Keratinocyte (primary cell): ENCODE measurements around the gene USP20. TPM values are rescaled to one million over a fixed set of nuclear protein-coding genes. Genes with fewer than 3 reads are reported as not detected.

ENCODE experiments used
- DNase-seq: peaks from one replicate; pipeline ENCODE4 v3.0.0-alpha.2; 2011; ENCODE audit warnings: low read depth, missing footprints, low spot score
- FAIRE-seq: peaks from 2 replicates; lab custom pipeline; 2011; peaks lifted over from hg19 to GRCh38; lab: Jason Lieb, UNC
- H2AFZ ChIP-seq: 2 replicates; pipeline ENCODE4 v1.6.0; 2012; ENCODE audit warnings: low read length, control low read depth, inconsistent platforms; ENCODE audit not compliant: control insufficient read depth
- H3K27ac ChIP-seq: 2 replicates; pipeline ENCODE4 v1.5.1; 2011; ENCODE audit warnings: low read length; ENCODE audit not compliant: control insufficient read depth, insufficient read depth
- H3K27me3 ChIP-seq: 3 replicates; pipeline ENCODE4 v1.6.0; 2011; ENCODE audit warnings: low read length; ENCODE audit not compliant: control insufficient read depth, insufficient read depth; ENCODE audit errors: extremely low read depth
- H3K36me3 ChIP-seq, 2 experiments: 2 replicates in 1 of 2; 3 replicates in 1 of 2; pipeline ENCODE4 v1.5.1; 2011; ENCODE audit warnings: low read length in 2 of 2, mild to moderate bottlenecking in 1 of 2; ENCODE audit not compliant: control insufficient read depth in 2 of 2, insufficient read depth in 2 of 2; ENCODE audit errors: extremely low read depth in 1 of 2
- H3K4me1 ChIP-seq: 3 replicates; pipeline ENCODE4 v1.5.1; 2011; ENCODE audit warnings: low read length; ENCODE audit not compliant: control insufficient read depth, insufficient read depth; ENCODE audit errors: extremely low read depth
- H3K4me2 ChIP-seq: 3 replicates; pipeline ENCODE4 v1.6.0; 2011; ENCODE audit warnings: low read depth, low read length; ENCODE audit not compliant: control insufficient read depth, insufficient read depth; ENCODE audit errors: extremely low read depth
- H3K4me3 ChIP-seq, 3 experiments: fragments of 200-600 bp in 1 of 3; sonication (generic) in 1 of 3; 2 replicates in 2 of 3; 3 replicates in 1 of 3; pipeline ENCODE4 v1.5.1; 2011 to 2016; ENCODE audit warnings: low read length in 3 of 3, mild to moderate bottlenecking in 3 of 3, control low read depth in 2 of 3, inconsistent platforms in 1 of 3, low read depth in 1 of 3, mixed read lengths in 1 of 3, mixed run types in 1 of 3, moderate library complexity in 1 of 3; ENCODE audit not compliant: control insufficient read depth in 2 of 3, insufficient read depth in 2 of 3; ENCODE audit errors: extremely low read depth in 1 of 3
- H3K79me2 ChIP-seq: 2 replicates; pipeline ENCODE4 v1.6.0; 2012; ENCODE audit warnings: low read length; ENCODE audit not compliant: control insufficient read depth, insufficient read depth
- H3K9ac ChIP-seq: 3 replicates; pipeline ENCODE4 v1.6.0; 2011; ENCODE audit warnings: low read length; ENCODE audit not compliant: control insufficient read depth, insufficient read depth; ENCODE audit errors: extremely low read depth
- H3K9me1 ChIP-seq: 3 replicates; pipeline ENCODE4 v1.6.0; 2011; ENCODE audit warnings: low read length; ENCODE audit not compliant: control insufficient read depth, insufficient read depth; ENCODE audit errors: extremely low read depth
- H3K9me3 ChIP-seq: 2 replicates; pipeline ENCODE4 v1.5.1; 2012; ENCODE audit warnings: low read depth, low read length; ENCODE audit not compliant: control insufficient read depth
- H4K20me1 ChIP-seq: 3 replicates; pipeline ENCODE4 v1.6.0; 2011; ENCODE audit warnings: low read length; ENCODE audit not compliant: control insufficient read depth, insufficient read depth; ENCODE audit errors: extremely low read depth
- CTCF ChIP-seq, 3 experiments: IDR thresholded peaks in 1 of 3; conservative IDR thresholded peaks in 1 of 3; optimal IDR thresholded peaks in 1 of 3; 2 replicates in 2 of 3; 3 replicates in 1 of 3; pipeline versions ENCODE3 to v1.5.1; 2011; ENCODE audit warnings: low read length in 3 of 3, mild to moderate bottlenecking in 3 of 3, moderate library complexity in 2 of 3, control low read depth in 1 of 3, inconsistent platforms in 1 of 3; ENCODE audit not compliant: insufficient read depth in 2 of 3; ENCODE audit errors: extremely low read depth in 1 of 3
- EZH2 ChIP-seq: IDR thresholded peaks from one replicate; pipeline ENCODE4 v1.6.1; 2012; ENCODE audit warnings: inconsistent platforms, mild to moderate bottlenecking, low read length, moderate library complexity
- dilution Hi-C: fragments of 300-500 bp; cut with MboI; formaldehyde crosslinking; loops from one replicate; pipeline ENCODE4 v1.7.0; 2020; ENCODE audit warnings: low sequenced_read_pairs; ENCODE audit not compliant: extremely low pct_ligation_motif_present
- polyA plus RNA-seq, 5 experiments: library from polyadenylated mRNA; depleted of rRNA in 3 of 5; stranded (reverse) in 3 of 5; stranded (forward) in 1 of 5; unstranded in 1 of 5; fragments of >200 nt; gene quantifications; 1 replicate in 1 of 5; 2 replicates in 3 of 5; 3 replicates in 1 of 5; pipeline versions ENCODE4 v1.2.1 to v1.2.3, GENCODE V29; 2011 to 2012; ENCODE audit warnings: missing spikeins in 2 of 5, low read depth in 1 of 5, low replicate concordance in 1 of 5

Gene USP20
- polyA plus RNA-seq, 1 donor (not counting 4 experiments of a cell fraction or from before 2014, with no cell fraction given), result 6.4 TPM

- Histone ChIP-seq H3K4me2 (no peak overlapping the region), H3K27ac (no peak overlapping the region), H4K20me1 (no peaks in the 10 kb centered on the region), H3K9me1 (no peaks in the 10 kb centered on the region), H3K36me3 (peaks cover 0 to 4% of the 10 kb centered on the region in 2 experiments), H3K4me3 (no peak overlapping the region), H3K79me2 (no peaks in the 10 kb centered on the region), H3K9me3 (no peaks in the 10 kb centered on the region), H2AFZ (no peak overlapping the region), H3K27me3 (no peaks in the 10 kb centered on the region), H3K9ac (no peak overlapping the region), H3K4me1 (peaks cover 21% of the 10 kb centered on the region)
- dilution Hi-C loops, result no loop called here
- DNase-seq (no peak), FAIRE-seq (no peak)
- TF ChIP-seq CTCF (optimal IDR thresholded peaks at IDR 0.05 in 1 of 3, IDR thresholded peaks at IDR 0.05 in 1 of 3, conservative IDR thresholded peaks at IDR 0.05 in 1 of 3; ENCODE audit: extremely low read depth in 1 of 3, insufficient read depth in 2 of 3, low read length in 3 of 3), result no peak
Measured at GRCh38 chr9:129887334-129888292, 52.4 kb downstream of the USP20 start.

- H2AFZ ChIP-seq, result no peak overlapping the region
- dilution Hi-C loops, result no loop called here
- no peaks in the 10 kb centered on the region for H3K9me3 ChIP-seq
- FAIRE-seq (no peak), DNase-seq (no peak)
- no peak overlapping the region for H3K4me3 ChIP-seq
- TF ChIP-seq CTCF (optimal IDR thresholded peaks at IDR 0.05 in 1 of 3, IDR thresholded peaks at IDR 0.05 in 1 of 3, conservative IDR thresholded peaks at IDR 0.05 in 1 of 3; ENCODE audit: extremely low read depth in 1 of 3, insufficient read depth in 2 of 3, low read length in 3 of 3), result no peak
- no peak for TF ChIP-seq EZH2
- H3K9me1 ChIP-seq, result no peaks in the 10 kb centered on the region
- H3K9ac ChIP-seq, result no peak overlapping the region
- H3K79me2 ChIP-seq, result no peaks in the 10 kb centered on the region
- H3K4me2 ChIP-seq, result no peak overlapping the region
- H3K4me1 ChIP-seq, result peaks cover 21% of the 10 kb centered on the region
- H3K36me3 ChIP-seq, result peaks cover 0 to 4% of the 10 kb centered on the region in 2 experiments
- no peaks in the 10 kb centered on the region for H4K20me1 ChIP-seq
- no peak overlapping the region for H3K27ac ChIP-seq
- H3K27me3 ChIP-seq, result no peaks in the 10 kb centered on the region
Measured at GRCh38 chr9:129888293-129889121, 53.2 kb downstream of the USP20 start.
